WI38 (cell line): ENCODE data around the gene PPARA.

Experiments
- H3K4me3 ChIP-seq: 2 replicates; pipeline ENCODE4 v1.5.1; 2011; ENCODE audit warnings: low read depth, mild to moderate bottlenecking, control low read depth, low read length
- TF ChIP-seq, protein P1 (sequence below): IDR thresholded peaks from 2 replicates; pipeline ENCODE4 v1.5.1; 2012; ENCODE audit warnings: low read depth, mild to moderate bottlenecking, control low read depth, low read length

PPARA gene

DNA sequence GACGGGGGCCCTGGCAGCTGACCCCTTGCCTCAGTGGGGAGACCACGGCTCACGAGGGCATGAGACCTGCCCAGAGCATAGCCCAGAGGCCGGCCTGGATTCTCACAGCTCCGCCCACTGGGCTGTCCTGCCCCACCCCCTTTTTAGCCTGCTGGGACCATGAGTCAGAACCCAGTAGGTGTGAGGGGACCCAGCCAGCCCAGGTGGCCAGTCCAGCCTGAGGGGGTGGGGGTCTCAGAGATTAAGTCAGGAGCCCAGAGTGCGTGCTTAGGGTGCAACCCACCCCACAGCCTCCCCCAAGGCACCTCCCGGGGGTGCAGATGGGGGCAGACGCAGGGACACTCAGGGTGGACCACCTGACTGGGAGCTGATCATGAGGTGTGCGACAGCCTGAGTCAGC lies 40.1 kb upstream of the PPARA start:
- TF ChIP-seq, protein P1, sequence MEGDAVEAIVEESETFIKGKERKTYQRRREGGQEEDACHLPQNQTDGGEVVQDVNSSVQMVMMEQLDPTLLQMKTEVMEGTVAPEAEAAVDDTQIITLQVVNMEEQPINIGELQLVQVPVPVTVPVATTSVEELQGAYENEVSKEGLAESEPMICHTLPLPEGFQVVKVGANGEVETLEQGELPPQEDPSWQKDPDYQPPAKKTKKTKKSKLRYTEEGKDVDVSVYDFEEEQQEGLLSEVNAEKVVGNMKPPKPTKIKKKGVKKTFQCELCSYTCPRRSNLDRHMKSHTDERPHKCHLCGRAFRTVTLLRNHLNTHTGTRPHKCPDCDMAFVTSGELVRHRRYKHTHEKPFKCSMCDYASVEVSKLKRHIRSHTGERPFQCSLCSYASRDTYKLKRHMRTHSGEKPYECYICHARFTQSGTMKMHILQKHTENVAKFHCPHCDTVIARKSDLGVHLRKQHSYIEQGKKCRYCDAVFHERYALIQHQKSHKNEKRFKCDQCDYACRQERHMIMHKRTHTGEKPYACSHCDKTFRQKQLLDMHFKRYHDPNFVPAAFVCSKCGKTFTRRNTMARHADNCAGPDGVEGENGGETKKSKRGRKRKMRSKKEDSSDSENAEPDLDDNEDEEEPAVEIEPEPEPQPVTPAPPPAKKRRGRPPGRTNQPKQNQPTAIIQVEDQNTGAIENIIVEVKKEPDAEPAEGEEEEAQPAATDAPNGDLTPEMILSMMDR, result no peak
- H3K4me3 ChIP-seq, result no peak overlapping the region

DNA sequence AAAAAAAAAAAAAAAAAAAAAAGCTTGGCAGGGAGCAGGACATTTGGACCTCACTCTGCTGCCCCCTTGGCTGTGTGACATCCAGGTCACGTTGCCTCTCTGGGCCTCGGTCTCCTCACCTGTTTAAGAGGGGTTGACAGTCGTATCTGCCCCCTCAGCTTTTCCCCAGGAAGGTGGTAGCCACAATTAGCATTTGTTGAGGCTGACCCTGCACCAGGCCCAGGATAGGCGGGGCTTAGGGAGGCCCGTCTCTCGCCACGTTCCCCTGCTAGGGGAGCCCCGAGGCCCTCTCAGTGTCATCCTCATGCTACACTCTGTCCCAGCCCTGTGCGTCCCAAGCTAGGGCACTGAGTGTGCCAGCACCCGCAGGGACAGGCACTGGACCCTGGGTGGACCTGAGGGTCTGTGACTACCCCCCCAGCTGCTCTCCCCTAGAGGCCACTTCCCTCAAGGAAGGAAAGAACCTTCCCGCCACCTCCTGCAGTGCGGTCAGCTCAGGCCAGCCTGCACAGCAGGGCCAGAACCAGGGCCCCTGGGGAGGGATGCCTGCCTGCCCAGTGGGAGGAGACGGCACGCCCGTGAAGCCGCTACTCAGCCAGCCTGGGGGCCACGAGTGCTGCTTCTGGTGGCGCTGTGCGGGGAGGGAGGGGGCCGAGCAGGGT lies 38.5 kb upstream of the PPARA start:
- H3K4me3 ChIP-seq, result no peak overlapping the region
- TF ChIP-seq, protein P1, result no peak

- TF ChIP-seq, protein P1, result no peak
- H3K4me3 ChIP-seq, result no peak overlapping the region
Observed at GRCh38 chr22:46112405-46112804, 37.9 kb upstream of the PPARA start.

- TF ChIP-seq, protein P1, result no peak
- no peak overlapping the region for H3K4me3 ChIP-seq
Observed at GRCh38 chr22:46113110-46113909, 37.0 kb upstream of the PPARA start.

GRCh38 chr22:46113910-46114517 lies 36.3 kb upstream of the PPARA start:
- TF ChIP-seq, protein P1, result no peak
- no peak overlapping the region for H3K4me3 ChIP-seq

- TF ChIP-seq, protein P1, result no peak
Observed at GRCh38 chr22:46114518-46115387, 35.6 kb upstream of the PPARA start.

GRCh38 chr22:46115388-46115678 lies 35.0 kb upstream of the PPARA start:
- TF ChIP-seq, protein P1, result no peak
- H3K4me3 ChIP-seq, result no peak overlapping the region

More at GRCh38 chr22:46114518-46115387, 35.6 kb upstream of the PPARA start:
- H3K4me3 ChIP-seq, result no peak overlapping the region
